Iris pigment epithelial cell (primary cell): ENCODE results near the gene WDR76.

Source experiments
- DNase-seq: peaks from one replicate; pipeline ENCODE4 v3.0.0-alpha.2; 2011; ENCODE audit warnings: low read depth

Gene WDR76

DNA sequence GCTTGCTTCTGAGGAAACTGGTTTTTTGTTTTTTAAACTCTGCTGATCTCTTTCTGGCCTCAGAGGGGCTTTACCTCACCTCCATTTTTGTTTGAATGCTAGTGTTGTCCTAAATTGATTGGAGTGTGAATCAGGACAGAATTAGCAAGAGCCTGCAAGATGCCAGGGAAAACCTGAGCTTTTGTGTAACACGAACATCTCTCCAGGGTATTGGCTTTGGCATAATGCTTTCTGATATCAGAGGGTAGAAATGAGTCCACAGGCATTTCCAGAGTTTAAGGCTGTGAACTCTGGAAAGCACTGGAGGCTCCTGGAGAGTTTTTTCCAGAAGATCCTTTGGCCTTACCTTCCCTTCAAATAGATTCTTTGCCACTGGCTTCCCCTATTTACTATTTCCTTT lies 87.1 kb downstream of the WDR76 start:
- DNase-seq = no peak

DNA sequence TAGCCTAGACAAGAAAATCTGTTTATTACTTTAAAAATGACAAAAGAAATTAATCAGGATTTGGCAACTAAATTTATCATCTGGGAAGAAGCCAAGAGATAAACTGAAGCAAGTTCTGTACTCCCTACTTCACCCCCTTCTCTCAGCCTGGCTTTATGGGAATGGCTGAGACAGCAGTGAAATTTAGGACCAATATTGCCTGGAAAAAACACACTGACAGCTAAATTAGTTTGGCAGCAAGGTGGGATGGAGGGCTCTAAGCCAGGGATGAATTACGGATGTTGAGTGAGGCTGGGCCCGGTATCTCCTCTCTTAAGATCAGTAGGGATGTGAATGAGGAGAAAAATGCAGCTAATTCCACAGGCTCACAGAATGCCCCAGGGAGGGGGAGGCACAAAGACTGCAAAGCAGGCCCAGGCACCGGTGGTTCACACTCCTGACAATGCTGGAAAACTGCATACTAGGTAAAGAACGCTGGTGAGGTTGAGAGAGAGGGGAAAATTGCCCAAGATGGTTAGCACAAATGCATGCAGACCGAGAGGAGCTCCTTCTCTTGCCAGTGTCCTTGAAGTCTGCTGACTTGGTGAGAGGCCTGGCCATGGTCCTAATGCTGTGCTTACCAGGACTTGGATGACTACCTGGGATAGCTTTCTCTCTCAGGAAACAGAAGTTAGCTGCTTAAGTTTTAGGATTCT lies 89.0 kb downstream of the WDR76 start:
- no peak for DNase-seq

DNA sequence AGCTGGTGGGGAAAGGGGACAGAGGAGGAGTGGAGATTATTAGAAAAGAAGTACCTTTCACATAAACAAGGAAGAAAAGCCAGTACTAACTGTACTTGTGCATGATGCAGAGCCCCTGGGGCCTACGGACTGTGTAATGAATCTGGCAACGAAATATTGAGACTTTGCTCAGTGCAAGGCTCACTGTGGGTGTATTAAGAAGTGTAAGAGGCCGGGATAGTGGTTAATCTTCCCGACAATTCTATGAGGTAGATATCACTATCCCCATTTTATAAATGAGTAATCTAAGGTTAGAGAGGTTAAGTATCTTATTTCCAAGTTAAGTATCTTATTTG lies 89.5 kb downstream of the WDR76 start:
- DNase-seq = no peak
